ENCODE results near the gene TMEM209. TPM values are rescaled to one million over a fixed set of nuclear protein-coding genes. Genes with fewer than 3 reads are reported as not detected.
A peak's percentile ranks its signal among the peaks of the same experiment; 100 is the strongest.
"Not testable (repeated sequence)": the region's sequence is repeated elsewhere in the genome, so short reads cannot be mapped to it uniquely, and the experiment has no call there.

Gene TMEM209
- total and polyA plus RNA-seq, 4 donors: 4.5 to 10.1 (median 9.0) TPM

GRCh38 chr7:130243486-130243885 lies 38.3 kb upstream of the TMEM209 start:
- H3K9ac ChIP-seq (ENCODE audit: low read depth in 1 of 2, low read length in 2 of 2); H3K27me3 ChIP-seq (ENCODE audit: control insufficient read depth in 4 of 4, insufficient read depth in 4 of 4, low read length in 3 of 4); DNase-seq (ENCODE audit: low spot score); H3K36me3 ChIP-seq (ENCODE audit: control insufficient read depth in 4 of 4, insufficient read depth in 3 of 4, low read depth in 1 of 4, low read length in 3 of 4); H3K4me1 ChIP-seq (ENCODE audit: control insufficient read depth in 4 of 4, insufficient read depth in 4 of 4, low read length in 3 of 4); H3K9me3 ChIP-seq (ENCODE audit: control insufficient read depth in 4 of 4, low read length in 3 of 4); H3K4me3 ChIP-seq (ENCODE audit: low read depth in 1 of 3, low read length in 3 of 3); H3K27ac ChIP-seq (ENCODE audit: low read depth in 1 of 2, low read length in 2 of 2): not testable (repeated sequence)
- 10% methylated on average over 1 of the region's 1 CpG for WGBS
- TF ChIP-seq RAD21 (IDR thresholded peaks at IDR 0.05): peak in 1 of 2 donors; percentile 10

GRCh38 chr7:130242198-130243014 lies 37.2 kb upstream of the TMEM209 start:
- Histone ChIP-seq H3K27me3 (ENCODE audit: control insufficient read depth in 4 of 4, insufficient read depth in 4 of 4, low read length in 3 of 4) (no peaks in the 10 kb centered on the region), H3K4me1 (ENCODE audit: control insufficient read depth in 4 of 4, insufficient read depth in 4 of 4, low read length in 3 of 4) (no peaks in the 10 kb centered on the region), H3K9me3 (ENCODE audit: control insufficient read depth in 4 of 4, low read length in 3 of 4) (no peaks in the 10 kb centered on the region), H3K4me3 (ENCODE audit: low read depth in 1 of 3, low read length in 3 of 3) (no peak overlapping the region), H3K27ac (ENCODE audit: low read depth in 1 of 2, low read length in 2 of 2) (no peak overlapping the region), H3K36me3 (ENCODE audit: control insufficient read depth in 4 of 4, insufficient read depth in 3 of 4, low read depth in 1 of 4, low read length in 3 of 4) (no peaks in the 10 kb centered on the region), H3K9ac (ENCODE audit: low read depth in 1 of 2, low read length in 2 of 2) (no peak overlapping the region)
- peak; percentile 74 for TF ChIP-seq CTCF (IDR thresholded peaks at IDR 0.05; ENCODE audit: low read depth, low read length, missing input control)
- TF ChIP-seq EGR1 (IDR thresholded peaks at IDR 0.05; ENCODE audit: low read depth in 2 of 2): no peak
- no peak for TF ChIP-seq MAX (IDR thresholded peaks at IDR 0.05)
- no peak for TF ChIP-seq HNF4G (IDR thresholded peaks at IDR 0.05)
- TF ChIP-seq REST (IDR thresholded peaks at IDR 0.05): no peak
- no peak for TF ChIP-seq YY1 (IDR thresholded peaks at IDR 0.05)
- TF ChIP-seq GABPA (IDR thresholded peaks at IDR 0.05 in 1 of 2, conservative IDR thresholded peaks at IDR 0.05 in 1 of 2): no peak
- peak in 1 of 2 donors; percentile 11 for TF ChIP-seq HNF4A (conservative IDR thresholded peaks at IDR 0.05)
- TF ChIP-seq JUND (IDR thresholded peaks at IDR 0.05): no peak
- TF ChIP-seq RAD21 (IDR thresholded peaks at IDR 0.05): peak; percentile 87 to 93
- no peak for TF ChIP-seq ZBTB33 (IDR thresholded peaks at IDR 0.05)
- TF ChIP-seq SP1 (IDR thresholded peaks at IDR 0.05): no peak
- TF ChIP-seq FOXA2 (IDR thresholded peaks at IDR 0.05): no peak
- TF ChIP-seq TAF1 (conservative IDR thresholded peaks at IDR 0.05): no peak
- no peak for TF ChIP-seq ATF3 (IDR thresholded peaks at IDR 0.05)
- 24% methylated on average over 5 of the region's 5 CpGs for WGBS
- peak; percentile 64 for DNase-seq (ENCODE audit: low spot score)
